ENCODE measurements around the gene TSPEAR.

Gene TSPEAR

DNA sequence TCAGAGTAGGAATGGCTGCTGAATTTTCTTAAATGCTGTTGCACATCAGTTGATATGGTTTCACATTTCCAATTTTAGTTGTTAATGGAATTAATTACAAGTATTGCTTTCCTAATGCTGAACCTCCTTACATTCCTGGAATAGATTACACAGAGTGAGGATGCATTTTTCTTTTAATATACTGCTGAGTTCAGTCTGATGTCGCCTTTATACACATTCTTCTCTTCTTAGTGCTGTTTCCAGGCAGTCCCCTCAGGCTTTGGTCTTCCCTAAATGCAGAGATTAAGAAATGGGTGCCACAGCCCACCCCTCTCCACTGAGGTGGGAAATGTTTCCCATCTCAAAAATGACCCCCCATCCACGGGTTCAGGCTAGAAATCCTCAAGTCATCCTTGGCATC, 6.7 kb upstream of the TSPEAR start:
- DNase-seq, result no peak

DNA sequence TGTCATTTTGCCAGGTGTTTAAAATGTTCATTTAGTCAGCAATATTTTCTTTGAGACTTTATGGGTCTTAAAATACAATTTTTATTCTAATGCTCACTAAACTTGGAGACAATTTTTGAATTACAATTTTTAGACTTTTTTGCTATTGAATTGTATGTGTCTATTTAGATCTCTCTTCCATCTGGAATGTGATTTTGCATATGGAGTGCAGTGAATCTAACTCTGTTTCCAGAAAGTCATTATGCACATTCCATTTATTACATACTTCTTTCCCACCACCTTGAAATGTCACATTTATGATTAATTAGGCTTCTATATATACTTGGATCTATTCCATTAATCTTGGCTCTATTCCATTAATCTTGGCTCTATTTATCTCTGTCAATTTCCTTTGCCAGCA, 5.6 kb upstream of the TSPEAR start:
- no peak for DNase-seq

DNA sequence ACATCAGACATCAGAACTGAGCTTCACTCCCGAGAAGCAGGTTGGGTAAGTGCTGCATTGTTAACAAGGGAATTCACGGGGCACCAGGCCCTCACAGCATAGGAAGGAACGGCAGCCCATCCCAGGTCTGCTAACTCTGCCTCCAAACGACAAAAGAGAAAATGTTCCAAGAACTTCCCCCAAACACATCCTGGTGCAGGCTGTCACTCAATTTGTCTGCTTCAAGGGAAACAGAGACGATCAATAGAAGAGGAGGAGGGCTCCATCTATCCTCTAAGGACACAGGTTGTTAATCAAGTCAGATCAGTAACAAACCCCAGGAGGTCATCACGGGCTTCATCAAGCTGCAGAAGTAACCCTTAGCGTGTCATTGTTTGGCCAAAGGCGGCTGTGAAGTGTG, 3.5 kb upstream of the TSPEAR start:
- no peak for DNase-seq

DNA sequence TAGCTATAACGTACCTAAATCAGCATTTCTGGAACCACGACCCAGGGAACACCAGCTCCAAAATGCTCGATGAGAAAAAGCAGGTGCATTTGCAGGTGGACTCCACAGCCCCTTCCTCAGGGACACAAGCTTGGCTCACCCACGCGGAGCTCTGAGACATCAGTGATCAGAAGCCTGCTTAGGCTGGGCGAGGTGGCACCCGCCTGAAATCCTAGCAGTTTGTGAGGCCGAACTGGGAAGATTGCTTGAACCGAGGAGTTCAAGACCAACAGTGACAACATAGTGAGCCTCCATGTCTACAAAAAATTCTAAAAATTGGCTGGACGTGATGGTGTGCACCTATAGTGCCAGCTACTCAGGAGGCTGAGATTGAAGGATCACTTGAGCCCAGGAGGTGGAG, 2.5 kb upstream of the TSPEAR start:
- no peak for DNase-seq

GRCh38 chr21:44713130-44713529, 1.8 kb upstream of the TSPEAR start:
- no peak for DNase-seq

GRCh38 chr21:44712203-44713028, 1.0 kb upstream of the TSPEAR start:
- no peak for DNase-seq

- no peak for DNase-seq
Observed at GRCh38 chr21:44710756-44711326, 531 bp downstream of the TSPEAR start.

GRCh38 chr21:44710294-44710665, 1.1 kb downstream of the TSPEAR start:
- DNase-seq, result peak; percentile 6

DNA sequence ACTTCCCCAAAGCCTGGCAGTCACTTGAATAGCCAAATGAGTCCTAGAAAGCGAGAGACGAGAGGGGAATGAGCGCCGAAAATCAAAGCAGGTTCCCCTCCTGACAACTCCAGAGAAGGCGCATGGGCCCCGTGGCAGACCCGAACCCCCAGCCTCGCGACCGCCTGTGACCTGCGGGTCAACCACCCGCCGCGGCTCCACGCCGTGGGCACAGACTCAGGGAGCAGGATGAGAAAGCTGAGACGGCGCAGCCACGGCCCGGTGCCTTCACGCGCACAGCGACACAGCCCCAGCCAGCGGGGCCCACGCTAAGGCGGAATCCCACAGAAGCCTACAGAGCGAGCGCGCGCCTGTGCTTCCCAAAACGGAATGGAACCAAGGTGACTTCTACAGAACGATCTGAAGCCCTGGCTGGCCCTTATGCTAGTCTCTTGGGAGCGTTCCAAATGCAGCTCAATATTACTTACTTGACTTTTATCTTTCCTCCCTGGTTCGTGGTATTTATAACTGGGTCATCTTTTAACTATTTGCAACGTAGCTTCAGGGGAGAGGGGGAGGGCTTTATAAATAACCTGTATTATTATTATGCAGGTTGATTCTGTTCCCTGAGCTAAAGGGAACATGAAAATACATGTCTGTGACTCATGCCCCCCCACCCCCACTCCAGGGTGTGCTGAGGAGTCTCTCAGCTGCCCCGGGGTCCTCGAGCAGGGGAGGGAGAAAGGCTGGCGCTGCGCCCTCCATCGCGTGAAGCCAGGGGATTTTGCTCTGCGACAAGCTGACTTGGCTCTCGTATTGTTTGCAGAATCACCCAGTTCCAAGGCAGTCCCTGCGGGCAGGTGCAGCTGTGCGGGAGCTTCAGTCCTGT, 1.7 kb downstream of the TSPEAR start:
- no peak for DNase-seq

GRCh38 chr21:44708866-44709425, 2.4 kb downstream of the TSPEAR start:
- DNase-seq, result no peak

DNA sequence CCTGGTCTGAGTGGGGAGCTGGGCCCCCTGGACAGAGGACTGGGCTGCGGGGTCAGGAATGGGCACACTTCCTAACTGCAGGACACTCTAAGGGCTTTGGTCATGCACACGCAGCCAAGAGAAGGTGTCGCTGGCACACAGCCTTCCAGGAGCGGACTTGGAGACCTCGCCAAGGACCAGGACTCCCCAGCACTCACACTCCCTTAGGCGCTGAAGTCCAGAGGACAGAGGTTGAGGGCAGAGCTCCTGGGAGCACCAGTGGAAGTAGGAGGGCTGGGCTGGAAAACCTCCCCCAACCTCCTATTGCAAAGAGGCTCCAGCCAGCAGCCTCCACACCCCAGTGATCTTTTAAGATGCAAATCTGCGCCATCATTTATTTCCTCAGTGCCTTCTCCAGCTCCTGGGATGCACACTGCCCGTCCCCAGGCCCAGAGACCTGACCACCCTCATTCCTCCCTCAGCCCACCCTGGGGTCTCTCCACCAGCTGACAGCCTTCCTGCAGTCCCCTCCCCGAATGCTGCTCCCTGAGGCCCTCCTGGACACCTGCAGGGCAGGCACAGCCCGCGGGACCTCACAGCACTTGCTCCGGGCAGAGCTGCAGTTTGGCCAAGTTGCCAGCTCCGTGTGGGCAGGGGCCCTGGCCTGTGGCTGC, 3.0 kb downstream of the TSPEAR start:
- DNase-seq, result no peak

DNA sequence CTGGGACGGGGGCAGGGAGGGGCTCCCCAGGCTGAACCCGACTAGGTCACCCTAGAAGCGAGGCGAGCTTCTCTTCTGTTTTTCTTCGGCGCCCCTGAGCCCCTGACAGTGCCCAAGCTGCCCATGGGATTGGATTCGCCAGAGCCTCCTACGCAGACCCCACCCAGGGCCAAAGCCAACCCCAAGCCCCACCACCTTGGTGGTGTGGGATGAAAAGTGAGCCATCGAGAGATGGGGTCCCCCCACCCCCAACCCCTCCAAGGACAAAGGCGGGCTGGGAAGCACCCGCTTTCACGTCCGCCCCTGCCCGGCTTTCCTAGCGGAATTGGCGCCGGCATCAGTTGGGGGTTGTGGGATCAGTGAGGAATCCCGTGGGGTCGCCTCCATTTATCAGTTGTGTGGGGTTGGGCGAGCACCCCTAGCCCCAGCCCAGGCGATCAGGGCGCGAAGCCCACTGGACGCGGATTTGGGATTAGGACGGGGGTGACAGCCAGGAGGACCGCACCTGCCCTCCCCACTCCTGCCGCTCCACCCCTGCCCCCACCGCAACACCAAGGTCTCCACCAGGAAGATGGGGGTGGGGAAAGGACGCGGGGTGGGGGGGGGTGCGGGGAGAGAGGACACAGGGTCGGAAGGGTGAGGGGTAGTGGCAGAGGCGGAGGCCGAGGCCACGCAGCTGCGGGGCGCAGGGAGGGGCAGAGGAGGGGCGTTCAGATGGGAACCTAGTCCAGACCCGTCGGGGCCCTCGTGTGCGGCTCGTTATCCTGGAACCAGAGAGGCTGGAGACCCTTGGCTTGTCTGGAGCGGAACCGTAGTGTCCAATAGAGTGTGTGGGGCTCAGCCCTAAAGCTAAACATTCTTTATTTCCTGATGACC, 4.4 kb downstream of the TSPEAR start:
- DNase-seq, result no peak

DNA sequence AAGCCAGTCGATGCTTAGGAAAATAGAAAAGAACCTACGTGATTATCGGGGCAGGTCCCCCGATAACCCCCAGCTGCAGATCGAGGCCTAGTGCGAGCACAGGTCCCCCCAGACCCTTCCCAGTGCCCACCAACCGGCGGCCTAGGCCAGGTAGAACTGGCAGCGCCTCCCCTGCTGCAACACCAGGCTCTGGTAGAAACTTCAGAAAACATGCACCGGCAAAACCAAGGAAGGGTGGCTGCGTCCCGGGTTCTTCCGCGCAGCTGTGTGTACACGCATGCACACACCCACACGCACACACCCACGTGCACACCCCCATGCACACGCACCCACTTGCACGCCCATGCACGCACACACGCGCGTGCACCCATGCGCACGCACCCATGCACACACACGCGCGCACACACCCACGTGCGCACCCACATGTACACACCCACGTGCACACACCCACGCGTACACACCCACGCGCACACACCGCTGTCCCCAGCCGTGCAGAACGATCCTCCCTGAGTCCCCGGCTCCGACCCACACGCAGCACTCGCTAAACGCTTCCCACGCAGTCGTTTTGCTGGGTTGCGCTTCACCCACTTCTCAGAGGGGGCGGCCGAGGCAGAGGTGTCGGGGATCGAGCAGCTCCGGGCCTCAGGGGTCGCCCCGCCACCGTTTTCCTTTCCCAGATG, 5.2 kb downstream of the TSPEAR start:
- no peak for DNase-seq

GRCh38 chr21:44704636-44705001, 6.8 kb downstream of the TSPEAR start:
- DNase-seq, result no peak

DNA sequence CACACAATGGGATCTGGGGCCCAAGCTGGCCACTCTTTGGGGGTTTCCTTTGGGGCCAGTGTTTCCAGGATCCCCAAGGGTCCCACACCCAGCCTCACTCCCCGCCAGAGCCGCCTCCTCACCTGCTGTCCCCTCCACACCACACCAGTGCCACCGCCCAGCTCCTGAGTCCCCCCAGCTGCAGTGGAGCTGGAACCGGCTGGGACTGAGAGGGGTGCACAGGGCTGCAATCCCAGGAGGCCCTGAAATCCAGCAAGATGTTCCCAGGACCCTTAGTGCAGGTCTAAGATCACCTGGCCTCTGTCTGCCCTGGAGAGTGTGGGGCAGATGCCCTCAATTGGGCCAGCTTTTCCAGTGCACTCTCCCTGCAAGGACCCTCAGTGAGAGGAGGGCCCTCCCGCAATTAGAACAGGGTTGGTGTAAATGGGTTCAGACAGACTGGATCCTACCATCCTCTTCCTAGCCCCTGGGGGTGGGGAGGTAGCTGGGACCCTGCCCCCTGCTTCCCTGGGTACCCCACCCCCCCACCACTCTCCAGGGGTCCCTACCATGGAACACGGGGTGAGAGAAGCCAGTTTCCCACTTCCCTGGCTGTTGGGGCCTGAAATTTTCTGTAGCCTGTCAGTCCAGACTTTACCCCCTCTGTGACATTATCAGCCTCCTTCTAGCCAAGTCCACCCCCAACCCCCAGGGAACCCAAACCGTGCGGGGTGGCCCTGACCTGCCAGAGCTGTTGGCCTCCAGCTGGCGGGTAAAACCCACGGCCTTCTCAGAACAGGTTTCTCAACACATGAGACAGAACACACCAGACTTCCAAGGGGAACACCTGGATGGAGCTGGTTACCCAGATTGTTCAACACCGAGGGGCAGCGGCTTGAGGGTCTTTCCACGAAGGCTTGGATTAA, 7.4 kb downstream of the TSPEAR start:
- DNase-seq, result no peak

GRCh38 chr21:44702973-44703730, 8.2 kb downstream of the TSPEAR start:
- no peak for DNase-seq

GRCh38 chr21:44702111-44702972, 9.0 kb downstream of the TSPEAR start:
- no peak for DNase-seq

GRCh38 chr21:44701541-44701940, 9.8 kb downstream of the TSPEAR start:
- no peak for DNase-seq

DNA sequence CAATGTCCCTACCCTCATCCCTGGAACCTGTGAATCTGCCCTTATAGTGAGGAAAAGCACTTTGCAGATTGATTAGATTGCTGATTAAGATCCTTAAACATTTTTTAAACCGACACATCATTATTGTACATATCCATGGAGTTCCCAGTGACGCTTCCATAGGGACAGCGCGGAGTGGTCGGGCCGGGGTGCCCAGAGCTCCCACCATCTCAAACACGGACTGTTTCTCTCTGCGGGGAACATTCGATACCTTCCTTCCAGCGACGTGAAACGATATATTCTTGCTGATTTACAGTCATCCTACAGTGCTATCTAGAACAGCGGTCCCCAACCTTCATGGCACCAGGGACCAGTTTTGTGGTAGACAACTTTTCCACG, 10.4 kb downstream of the TSPEAR start:
- no peak for DNase-seq

All from hematopoietic multipotent progenitor cell treated with erythropoietin and hydrocortisone succinate and interleukin-3 and kit ligand, for 8 days (in vitro differentiated cells).